ENCODE measurements around the gene PPP1R12B. TPM values are rescaled to one million over a fixed set of nuclear protein-coding genes. Genes with fewer than 3 reads are reported as not detected.
"Not testable (repeated sequence)": the region's sequence is repeated elsewhere in the genome, so short reads cannot be mapped to it uniquely, and the experiment has no call there.

Gene PPP1R12B
- polyA plus RNA-seq, 12 donors = 61.9 to 102 (median 85.5) TPM; not detected in 1

GRCh38 chr1:202483362-202483761 lies 134.9 kb downstream of the PPP1R12B start:
- DNase-seq = not testable (repeated sequence)

GRCh38 chr1:202484032-202484431 lies 135.5 kb downstream of the PPP1R12B start:
- not testable (repeated sequence) for DNase-seq

- not testable (repeated sequence) for DNase-seq
Measured at GRCh38 chr1:202484820-202485219, 136.3 kb downstream of the PPP1R12B start.

GRCh38 chr1:202488178-202488649 lies 139.7 kb downstream of the PPP1R12B start:
- not testable (repeated sequence) for DNase-seq

GRCh38 chr1:202489101-202489500 lies 140.6 kb downstream of the PPP1R12B start:
- DNase-seq = not testable (repeated sequence)

GRCh38 chr1:202493112-202493511 lies 144.6 kb downstream of the PPP1R12B start:
- DNase-seq = not testable (repeated sequence)

- DNase-seq = no peak
Measured at GRCh38 chr1:202498542-202498941, 150.0 kb downstream of the PPP1R12B start.

- not testable (repeated sequence) for DNase-seq
Measured at GRCh38 chr1:202499997-202500396, 151.5 kb downstream of the PPP1R12B start.

GRCh38 chr1:202501281-202501680 lies 152.8 kb downstream of the PPP1R12B start:
- DNase-seq = peak; percentile 25

- DNase-seq = peak; percentile 13
Measured at GRCh38 chr1:202505356-202505755, 156.9 kb downstream of the PPP1R12B start.

GRCh38 chr1:202505880-202506575 lies 157.5 kb downstream of the PPP1R12B start:
- DNase-seq = peak; percentile 66

- not testable (repeated sequence) for DNase-seq
Measured at GRCh38 chr1:202508863-202509262, 160.4 kb downstream of the PPP1R12B start.

- not testable (repeated sequence) for DNase-seq
Measured at GRCh38 chr1:202513875-202514274, 165.4 kb downstream of the PPP1R12B start.

- DNase-seq = no peak
Measured at GRCh38 chr1:202516434-202516877, 168.0 kb downstream of the PPP1R12B start.

GRCh38 chr1:202517146-202517545 lies 168.6 kb downstream of the PPP1R12B start:
- not testable (repeated sequence) for DNase-seq

- DNase-seq = not testable (repeated sequence)
Measured at GRCh38 chr1:202518180-202518579, 169.7 kb downstream of the PPP1R12B start.

- DNase-seq = not testable (repeated sequence)
Measured at GRCh38 chr1:202518905-202519304, 170.4 kb downstream of the PPP1R12B start.

- DNase-seq = not testable (repeated sequence)
Measured at GRCh38 chr1:202520129-202520856, 171.8 kb downstream of the PPP1R12B start.

- not testable (repeated sequence) for DNase-seq
Measured at GRCh38 chr1:202520857-202521216, 172.3 kb downstream of the PPP1R12B start.

- DNase-seq = not testable (repeated sequence)
Measured at GRCh38 chr1:202521484-202521883, 173.0 kb downstream of the PPP1R12B start.

GRCh38 chr1:202521886-202522285 lies 173.4 kb downstream of the PPP1R12B start:
- no peak for DNase-seq

- DNase-seq = not testable (repeated sequence)
Measured at GRCh38 chr1:202526056-202526455, 177.6 kb downstream of the PPP1R12B start.

All from muscle of arm (tissue), 12 donors.